Tibial nerve (tissue), 3 donors: ENCODE data around the gene THUMPD3.

Source experiments
- POLR2A ChIP-seq, 2 donors: fragments of 450-650 bp; IDR thresholded peaks; one replicate each; pipeline ENCODE4 v1.6.1; 2017; ENCODE audit warnings: antibody characterized with exemption in 2 of 2, mild to moderate bottlenecking in 2 of 2, moderate library complexity in 2 of 2
- TF ChIP-seq, protein P1 (sequence below), 5 experiments: fragments of 200-600 bp in 3 of 5; fragments of 450-650 bp in 2 of 5; sonication (generic) in 3 of 5; IDR thresholded peaks; one replicate each; pipeline ENCODE4 v1.5.1; 2016 to 2019; ENCODE audit warnings: antibody characterized with exemption in 5 of 5, mild to moderate bottlenecking in 3 of 5, moderate library complexity in 2 of 5

DNA sequence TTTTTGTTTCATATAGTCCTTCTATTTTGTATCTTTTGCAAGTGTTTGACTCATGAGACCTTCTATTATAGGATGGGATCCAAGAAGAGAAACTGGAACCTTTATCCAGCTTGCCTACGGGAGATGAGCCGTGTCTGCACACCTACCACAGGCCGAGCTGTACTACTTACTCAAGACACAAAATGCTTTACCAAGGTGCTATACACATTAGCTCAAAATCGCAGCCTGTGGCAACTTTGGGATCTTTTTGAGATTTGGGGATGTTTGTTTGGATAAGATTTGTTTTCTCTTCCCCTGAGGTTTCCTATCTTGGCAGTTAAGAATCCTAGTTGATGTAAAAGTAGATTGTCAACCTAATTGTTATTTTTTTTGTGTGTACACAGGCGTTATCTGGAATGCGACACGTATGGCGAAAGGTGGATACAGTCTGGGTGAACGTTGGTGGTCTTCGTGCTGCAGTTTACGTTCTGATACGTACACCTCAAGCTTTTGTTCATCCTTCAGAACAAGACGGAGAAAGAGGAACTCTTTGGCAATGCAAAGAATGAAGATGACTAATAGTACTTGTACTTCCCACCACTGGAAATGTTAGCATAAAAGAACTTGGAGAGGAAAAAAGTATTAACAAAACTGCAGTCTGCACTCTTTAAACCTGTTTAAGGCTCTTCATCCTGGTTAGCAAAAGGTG lies 21.4 kb downstream of the THUMPD3 start:
- TF ChIP-seq POLR2A (IDR thresholded peaks at IDR 0.05) = no peak
- TF ChIP-seq, protein P1, sequence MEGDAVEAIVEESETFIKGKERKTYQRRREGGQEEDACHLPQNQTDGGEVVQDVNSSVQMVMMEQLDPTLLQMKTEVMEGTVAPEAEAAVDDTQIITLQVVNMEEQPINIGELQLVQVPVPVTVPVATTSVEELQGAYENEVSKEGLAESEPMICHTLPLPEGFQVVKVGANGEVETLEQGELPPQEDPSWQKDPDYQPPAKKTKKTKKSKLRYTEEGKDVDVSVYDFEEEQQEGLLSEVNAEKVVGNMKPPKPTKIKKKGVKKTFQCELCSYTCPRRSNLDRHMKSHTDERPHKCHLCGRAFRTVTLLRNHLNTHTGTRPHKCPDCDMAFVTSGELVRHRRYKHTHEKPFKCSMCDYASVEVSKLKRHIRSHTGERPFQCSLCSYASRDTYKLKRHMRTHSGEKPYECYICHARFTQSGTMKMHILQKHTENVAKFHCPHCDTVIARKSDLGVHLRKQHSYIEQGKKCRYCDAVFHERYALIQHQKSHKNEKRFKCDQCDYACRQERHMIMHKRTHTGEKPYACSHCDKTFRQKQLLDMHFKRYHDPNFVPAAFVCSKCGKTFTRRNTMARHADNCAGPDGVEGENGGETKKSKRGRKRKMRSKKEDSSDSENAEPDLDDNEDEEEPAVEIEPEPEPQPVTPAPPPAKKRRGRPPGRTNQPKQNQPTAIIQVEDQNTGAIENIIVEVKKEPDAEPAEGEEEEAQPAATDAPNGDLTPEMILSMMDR (IDR thresholded peaks at IDR 0.05) = no peak
